ENCODE data around the gene CSNK1G2. TPM values are rescaled to one million over a fixed set of nuclear protein-coding genes. Genes with fewer than 3 reads are reported as not detected.

The CSNK1G2 gene
- total and polyA plus RNA-seq, 2 experiments from 2014 or later, result 39.6 to 147 TPM

DNA sequence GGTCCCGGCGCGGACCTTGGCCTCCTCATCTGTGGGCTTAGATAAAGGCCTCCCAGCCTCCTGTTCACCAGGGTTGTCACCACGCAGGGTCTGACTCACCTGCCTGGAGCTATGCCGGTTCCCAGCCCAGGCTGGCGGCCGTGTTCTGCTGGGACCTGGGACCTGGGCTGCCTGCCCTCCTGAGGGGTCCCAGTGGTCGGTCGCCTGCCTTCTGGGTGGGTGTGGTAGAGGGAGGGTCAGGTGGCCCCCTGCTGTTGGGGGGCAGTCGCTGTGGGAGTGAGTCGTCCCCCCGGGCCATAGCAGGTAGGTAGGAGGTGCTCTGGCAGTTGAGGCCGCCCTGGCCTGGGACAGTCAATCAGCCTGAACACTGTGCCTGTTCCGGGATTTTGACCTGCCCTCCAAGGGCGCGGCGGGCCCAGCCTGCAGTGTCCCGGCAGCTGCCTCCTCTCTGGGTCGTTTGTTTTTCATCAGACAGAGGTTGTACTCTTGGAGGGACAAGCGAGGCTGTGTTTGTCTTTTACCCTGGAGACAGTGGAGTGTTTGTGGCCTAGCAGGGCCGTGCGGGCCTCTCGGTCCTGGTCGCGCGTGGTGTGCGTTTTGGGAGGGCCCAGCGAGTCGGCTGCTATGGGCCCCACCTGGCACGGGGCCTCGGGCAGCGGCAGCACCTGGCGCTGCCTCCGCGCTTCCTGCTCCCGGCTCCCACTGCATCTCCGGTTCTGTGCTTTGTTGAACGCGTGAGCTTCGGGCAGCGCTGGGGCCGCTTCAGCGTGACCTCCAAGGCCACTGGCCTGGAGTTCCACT is 33.2 kb upstream of the CSNK1G2 start:
- H3K9me2 ChIP-seq (ENCODE audit: insufficient read depth), result no peaks in the 10 kb centered on the region
- Mint-ChIP-seq H3K27me3 (ENCODE audit: insufficient read depth, low read depth, poor library complexity) (peaks cover 19% of the 10 kb centered on the region), H3K27ac (no peak overlapping the region), H3K4me1 (peaks cover 21% of the 10 kb centered on the region), H3K4me3 (no peak overlapping the region), H3K9me3 (peaks cover 4% of the 10 kb centered on the region; the same call in 1 of the 3 replicates), H3K36me3 (ENCODE audit: low read depth) (peaks cover 12% of the 10 kb centered on the region)
- DNase-seq (ENCODE audit: low spot score) (no peak), ATAC-seq (no peak)
- no peaks in the 10 kb centered on the region for H3K36me3 ChIP-seq (ENCODE audit: insufficient read depth)
- peaks cover 12% of the 10 kb centered on the region for H3K4me1 ChIP-seq (ENCODE audit: insufficient read depth)
- TF ChIP-seq EZH2 (IDR thresholded peaks at IDR 0.05; ENCODE audit: low read depth, unreplicated experiment) (no peak), JUNB (IDR thresholded peaks at IDR 0.05; ENCODE audit: unreplicated experiment) (no peak), STAT1 (IDR thresholded peaks at IDR 0.05; ENCODE audit: unreplicated experiment) (no peak), EZH2phosphoT487 (IDR thresholded peaks at IDR 0.05; ENCODE audit: unreplicated experiment) (no peak)
- TF ChIP-seq, protein P1, sequence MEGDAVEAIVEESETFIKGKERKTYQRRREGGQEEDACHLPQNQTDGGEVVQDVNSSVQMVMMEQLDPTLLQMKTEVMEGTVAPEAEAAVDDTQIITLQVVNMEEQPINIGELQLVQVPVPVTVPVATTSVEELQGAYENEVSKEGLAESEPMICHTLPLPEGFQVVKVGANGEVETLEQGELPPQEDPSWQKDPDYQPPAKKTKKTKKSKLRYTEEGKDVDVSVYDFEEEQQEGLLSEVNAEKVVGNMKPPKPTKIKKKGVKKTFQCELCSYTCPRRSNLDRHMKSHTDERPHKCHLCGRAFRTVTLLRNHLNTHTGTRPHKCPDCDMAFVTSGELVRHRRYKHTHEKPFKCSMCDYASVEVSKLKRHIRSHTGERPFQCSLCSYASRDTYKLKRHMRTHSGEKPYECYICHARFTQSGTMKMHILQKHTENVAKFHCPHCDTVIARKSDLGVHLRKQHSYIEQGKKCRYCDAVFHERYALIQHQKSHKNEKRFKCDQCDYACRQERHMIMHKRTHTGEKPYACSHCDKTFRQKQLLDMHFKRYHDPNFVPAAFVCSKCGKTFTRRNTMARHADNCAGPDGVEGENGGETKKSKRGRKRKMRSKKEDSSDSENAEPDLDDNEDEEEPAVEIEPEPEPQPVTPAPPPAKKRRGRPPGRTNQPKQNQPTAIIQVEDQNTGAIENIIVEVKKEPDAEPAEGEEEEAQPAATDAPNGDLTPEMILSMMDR (conservative IDR thresholded peaks at IDR 0.05; ENCODE audit: low read depth in 2 of 2), result no peak
- TF ChIP-seq, protein P2, sequence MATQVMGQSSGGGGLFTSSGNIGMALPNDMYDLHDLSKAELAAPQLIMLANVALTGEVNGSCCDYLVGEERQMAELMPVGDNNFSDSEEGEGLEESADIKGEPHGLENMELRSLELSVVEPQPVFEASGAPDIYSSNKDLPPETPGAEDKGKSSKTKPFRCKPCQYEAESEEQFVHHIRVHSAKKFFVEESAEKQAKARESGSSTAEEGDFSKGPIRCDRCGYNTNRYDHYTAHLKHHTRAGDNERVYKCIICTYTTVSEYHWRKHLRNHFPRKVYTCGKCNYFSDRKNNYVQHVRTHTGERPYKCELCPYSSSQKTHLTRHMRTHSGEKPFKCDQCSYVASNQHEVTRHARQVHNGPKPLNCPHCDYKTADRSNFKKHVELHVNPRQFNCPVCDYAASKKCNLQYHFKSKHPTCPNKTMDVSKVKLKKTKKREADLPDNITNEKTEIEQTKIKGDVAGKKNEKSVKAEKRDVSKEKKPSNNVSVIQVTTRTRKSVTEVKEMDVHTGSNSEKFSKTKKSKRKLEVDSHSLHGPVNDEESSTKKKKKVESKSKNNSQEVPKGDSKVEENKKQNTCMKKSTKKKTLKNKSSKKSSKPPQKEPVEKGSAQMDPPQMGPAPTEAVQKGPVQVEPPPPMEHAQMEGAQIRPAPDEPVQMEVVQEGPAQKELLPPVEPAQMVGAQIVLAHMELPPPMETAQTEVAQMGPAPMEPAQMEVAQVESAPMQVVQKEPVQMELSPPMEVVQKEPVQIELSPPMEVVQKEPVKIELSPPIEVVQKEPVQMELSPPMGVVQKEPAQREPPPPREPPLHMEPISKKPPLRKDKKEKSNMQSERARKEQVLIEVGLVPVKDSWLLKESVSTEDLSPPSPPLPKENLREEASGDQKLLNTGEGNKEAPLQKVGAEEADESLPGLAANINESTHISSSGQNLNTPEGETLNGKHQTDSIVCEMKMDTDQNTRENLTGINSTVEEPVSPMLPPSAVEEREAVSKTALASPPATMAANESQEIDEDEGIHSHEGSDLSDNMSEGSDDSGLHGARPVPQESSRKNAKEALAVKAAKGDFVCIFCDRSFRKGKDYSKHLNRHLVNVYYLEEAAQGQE (IDR thresholded peaks at IDR 0.05; ENCODE audit: unreplicated experiment), result no peak
- peaks cover 70% of the 10 kb centered on the region for H3K79me2 ChIP-seq (replicated peaks; ENCODE audit: insufficient read depth)
- H3K27me3 ChIP-seq (ENCODE audit: insufficient read depth), result no peaks in the 10 kb centered on the region
- no peak overlapping the region; the same call in 1 of the 2 replicates for H3K4me2 ChIP-seq
- no peak overlapping the region for H3K27ac ChIP-seq (ENCODE audit: low read depth)
- peaks cover 7% of the 10 kb centered on the region for H4K20me1 ChIP-seq (replicated peaks; ENCODE audit: insufficient read depth)
- H2AFZ ChIP-seq, result no peak overlapping the region
- no peak overlapping the region for H3K4me3 ChIP-seq
- H3F3A ChIP-seq (replicated peaks; ENCODE audit: low read depth), result peaks cover 20% of the 10 kb centered on the region

DNA sequence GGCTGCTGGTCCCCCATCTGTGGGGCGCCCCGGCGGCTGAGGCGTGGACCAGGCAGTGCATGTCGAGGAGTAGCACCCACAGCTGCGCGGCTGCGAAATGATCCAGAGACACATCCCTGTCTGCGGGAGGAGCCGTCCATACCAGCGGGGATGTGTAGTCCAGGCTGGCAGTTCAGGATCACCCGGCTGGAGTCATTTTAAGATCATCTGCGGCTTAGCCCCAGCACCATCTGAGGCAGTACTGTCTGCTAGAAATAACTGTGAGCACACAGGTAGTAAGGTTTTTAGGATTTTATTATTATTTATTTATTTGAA is 32.7 kb upstream of the CSNK1G2 start:
- Mint-ChIP-seq H3K9me3 (peaks cover 4% of the 10 kb centered on the region; the same call in 1 of the 3 replicates), H3K4me1 (peaks cover 17% of the 10 kb centered on the region), H3K36me3 (ENCODE audit: low read depth) (peaks cover 16% of the 10 kb centered on the region), H3K27ac (no peak overlapping the region), H3K4me3 (no peak overlapping the region), H3K27me3 (ENCODE audit: insufficient read depth, low read depth, poor library complexity) (peaks cover 19% of the 10 kb centered on the region)
- H4K20me1 ChIP-seq (replicated peaks; ENCODE audit: insufficient read depth), result peaks cover 7% of the 10 kb centered on the region
- H3K9me2 ChIP-seq (ENCODE audit: insufficient read depth), result no peaks in the 10 kb centered on the region
- no peaks in the 10 kb centered on the region for H3K36me3 ChIP-seq (ENCODE audit: insufficient read depth)
- H3K4me2 ChIP-seq, result no peak overlapping the region
- no peak overlapping the region for H2AFZ ChIP-seq
- no peak overlapping the region for H3K27ac ChIP-seq (ENCODE audit: low read depth)
- no peak overlapping the region for H3K4me3 ChIP-seq
- no peak for ATAC-seq
- no peak for DNase-seq (ENCODE audit: low spot score)
- no peaks in the 10 kb centered on the region for H3K27me3 ChIP-seq (ENCODE audit: insufficient read depth)
- peaks cover 20% of the 10 kb centered on the region for H3F3A ChIP-seq (replicated peaks; ENCODE audit: low read depth)
- H3K4me1 ChIP-seq (ENCODE audit: insufficient read depth), result peaks cover 12% of the 10 kb centered on the region
- H3K79me2 ChIP-seq (replicated peaks; ENCODE audit: insufficient read depth), result peaks cover 74% of the 10 kb centered on the region
- TF ChIP-seq NANOG (IDR thresholded peaks at IDR 0.05; ENCODE audit: borderline replicate concordance) (no peak), CREB1 (CRISPR knock-in tag; IDR thresholded peaks at IDR 0.05; ENCODE audit: low read depth) (no peak), JUNB (IDR thresholded peaks at IDR 0.05; ENCODE audit: unreplicated experiment) (no peak), STAT1 (IDR thresholded peaks at IDR 0.05; ENCODE audit: unreplicated experiment) (no peak)
- TF ChIP-seq, protein P3, sequence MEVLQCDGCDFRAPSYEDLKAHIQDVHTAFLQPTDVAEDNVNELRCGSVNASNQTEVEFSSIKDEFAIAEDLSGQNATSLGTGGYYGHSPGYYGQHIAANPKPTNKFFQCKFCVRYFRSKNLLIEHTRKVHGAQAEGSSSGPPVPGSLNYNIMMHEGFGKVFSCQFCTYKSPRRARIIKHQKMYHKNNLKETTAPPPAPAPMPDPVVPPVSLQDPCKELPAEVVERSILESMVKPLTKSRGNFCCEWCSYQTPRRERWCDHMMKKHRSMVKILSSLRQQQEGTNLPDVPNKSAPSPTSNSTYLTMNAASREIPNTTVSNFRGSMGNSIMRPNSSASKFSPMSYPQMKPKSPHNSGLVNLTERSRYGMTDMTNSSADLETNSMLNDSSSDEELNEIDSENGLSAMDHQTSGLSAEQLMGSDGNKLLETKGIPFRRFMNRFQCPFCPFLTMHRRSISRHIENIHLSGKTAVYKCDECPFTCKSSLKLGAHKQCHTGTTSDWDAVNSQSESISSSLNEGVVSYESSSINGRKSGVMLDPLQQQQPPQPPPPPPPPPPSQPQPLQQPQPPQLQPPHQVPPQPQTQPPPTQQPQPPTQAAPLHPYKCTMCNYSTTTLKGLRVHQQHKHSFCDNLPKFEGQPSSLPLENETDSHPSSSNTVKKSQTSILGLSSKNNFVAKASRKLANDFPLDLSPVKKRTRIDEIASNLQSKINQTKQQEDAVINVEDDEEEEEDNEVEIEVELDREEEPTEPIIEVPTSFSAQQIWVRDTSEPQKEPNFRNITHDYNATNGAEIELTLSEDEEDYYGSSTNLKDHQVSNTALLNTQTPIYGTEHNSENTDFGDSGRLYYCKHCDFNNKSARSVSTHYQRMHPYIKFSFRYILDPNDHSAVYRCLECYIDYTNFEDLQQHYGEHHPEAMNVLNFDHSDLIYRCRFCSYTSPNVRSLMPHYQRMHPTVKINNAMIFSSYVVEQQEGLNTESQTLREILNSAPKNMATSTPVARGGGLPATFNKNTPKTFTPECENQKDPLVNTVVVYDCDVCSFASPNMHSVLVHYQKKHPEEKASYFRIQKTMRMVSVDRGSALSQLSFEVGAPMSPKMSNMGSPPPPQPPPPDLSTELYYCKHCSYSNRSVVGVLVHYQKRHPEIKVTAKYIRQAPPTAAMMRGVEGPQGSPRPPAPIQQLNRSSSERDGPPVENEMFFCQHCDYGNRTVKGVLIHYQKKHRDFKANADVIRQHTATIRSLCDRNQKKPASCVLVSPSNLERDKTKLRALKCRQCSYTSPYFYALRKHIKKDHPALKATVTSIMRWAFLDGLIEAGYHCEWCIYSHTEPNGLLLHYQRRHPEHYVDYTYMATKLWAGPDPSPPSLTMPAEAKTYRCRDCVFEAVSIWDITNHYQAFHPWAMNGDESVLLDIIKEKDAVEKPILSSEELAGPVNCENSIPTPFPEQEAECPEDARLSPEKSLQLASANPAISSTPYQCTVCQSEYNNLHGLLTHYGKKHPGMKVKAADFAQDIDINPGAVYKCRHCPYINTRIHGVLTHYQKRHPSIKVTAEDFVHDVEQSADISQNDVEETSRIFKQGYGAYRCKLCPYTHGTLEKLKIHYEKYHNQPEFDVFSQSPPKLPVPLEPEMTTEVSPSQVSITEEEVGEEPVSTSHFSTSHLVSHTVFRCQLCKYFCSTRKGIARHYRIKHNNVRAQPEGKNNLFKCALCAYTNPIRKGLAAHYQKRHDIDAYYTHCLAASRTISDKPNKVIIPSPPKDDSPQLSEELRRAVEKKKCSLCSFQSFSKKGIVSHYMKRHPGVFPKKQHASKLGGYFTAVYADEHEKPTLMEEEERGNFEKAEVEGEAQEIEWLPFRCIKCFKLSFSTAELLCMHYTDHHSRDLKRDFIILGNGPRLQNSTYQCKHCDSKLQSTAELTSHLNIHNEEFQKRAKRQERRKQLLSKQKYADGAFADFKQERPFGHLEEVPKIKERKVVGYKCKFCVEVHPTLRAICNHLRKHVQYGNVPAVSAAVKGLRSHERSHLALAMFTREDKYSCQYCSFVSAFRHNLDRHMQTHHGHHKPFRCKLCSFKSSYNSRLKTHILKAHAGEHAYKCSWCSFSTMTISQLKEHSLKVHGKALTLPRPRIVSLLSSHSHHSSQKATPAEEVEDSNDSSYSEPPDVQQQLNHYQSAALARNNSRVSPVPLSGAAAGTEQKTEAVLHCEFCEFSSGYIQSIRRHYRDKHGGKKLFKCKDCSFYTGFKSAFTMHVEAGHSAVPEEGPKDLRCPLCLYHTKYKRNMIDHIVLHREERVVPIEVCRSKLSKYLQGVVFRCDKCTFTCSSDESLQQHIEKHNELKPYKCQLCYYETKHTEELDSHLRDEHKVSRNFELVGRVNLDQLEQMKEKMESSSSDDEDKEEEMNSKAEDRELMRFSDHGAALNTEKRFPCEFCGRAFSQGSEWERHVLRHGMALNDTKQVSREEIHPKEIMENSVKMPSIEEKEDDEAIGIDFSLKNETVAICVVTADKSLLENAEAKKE (CRISPR knock-in tag; IDR thresholded peaks at IDR 0.05), result no peak

Measured in GM23338 (cell line).